H1 (cell line): ENCODE results near the gene MLH3. TPM values are rescaled to one million over a fixed set of nuclear protein-coding genes. Genes with fewer than 3 reads are reported as not detected.
A peak's percentile ranks its signal among the peaks of the same experiment; 100 is the strongest.

ENCODE experiments used
- CHD7 ChIP-seq: fragments of 300-600 bp; sonication (generic); IDR thresholded peaks from 2 replicates; pipeline ENCODE4 v1.7.1; 2012; ENCODE audit warnings: low read length, moderate library complexity, mild to moderate bottlenecking, inconsistent platforms; ENCODE audit not compliant: insufficient replicate concordance
- USF2 ChIP-seq: IDR thresholded peaks from 2 replicates; pipeline ENCODE4 v1.6.1; 2011; ENCODE audit warnings: low read length, improper control_type of control experiment
- polyA plus RNA-seq, 7 experiments: library from polyadenylated mRNA; depleted of rRNA in 3 of 7; stranded (reverse) in 5 of 7; unstranded in 2 of 7; fragments of >200 nt in 5 of 7; fragments of 200-250 nt in 2 of 7; gene quantifications; 1 replicate in 5 of 7; 2 replicates in 1 of 7; 4 replicates in 1 of 7; pipeline versions ENCODE4 v1.2.1 to v1.2.3, GENCODE V29; 2011 to 2013; ENCODE audit warnings: missing spikeins in 2 of 7, mixed read lengths in 2 of 7
- total RNA-seq: library from RNA; stranded (reverse); fragmentation: NEBNext Ultra II Directional; extraction: Animal tissue kit (Norgen Biotek cat#: 25700); gene quantifications from 2 replicates; pipeline ENCODE4 v1.2.1, GENCODE V29; 2021

MLH3 gene
- total and polyA plus RNA-seq, 2 of the 8 experiments (the other 6 are each of a cell fraction or from before 2014, with no cell fraction given) = 9.3 to 20.1 TPM

- peak; percentile 67 for TF ChIP-seq USF2
- no peak for TF ChIP-seq CHD7
Measured at GRCh38 chr14:74988993-74989392, 62.3 kb downstream of the MLH3 start (continued).
